ACHN (cell line): ENCODE measurements around the gene CAMKMT.

Source experiments
- DNase-seq: peaks from one replicate; pipeline ENCODE4 v3.0.0-alpha.2; 2015
- in situ Hi-C: cut with HindIII; loops from 2 replicates; pipeline ENCODE4 v1.10.0; 2017; ENCODE audit warnings: low sequenced_read_pairs, low pct_ligation_motif_present, low pct_unique_long_range_greater_than_20kb

The CAMKMT gene

GRCh38 chr2:44787663-44788062, 425.9 kb downstream of the CAMKMT start:
- DNase-seq, result no peak
- in situ Hi-C loops, result no loop called here

GRCh38 chr2:44789446-44789845, 427.7 kb downstream of the CAMKMT start:
- in situ Hi-C loops, result no loop called here
- no peak for DNase-seq

GRCh38 chr2:44789971-44790721, 428.4 kb downstream of the CAMKMT start:
- in situ Hi-C loops, result no loop called here

GRCh38 chr2:44793322-44793870, 431.6 kb downstream of the CAMKMT start:
- in situ Hi-C loops, result no loop called here
- DNase-seq, result peak; percentile 14

More at GRCh38 chr2:44789971-44790721, 428.4 kb downstream of the CAMKMT start:
- no peak for DNase-seq

- in situ Hi-C loops, result no loop called here
- no peak for DNase-seq
Observed at GRCh38 chr2:44796771-44797170, 435.0 kb downstream of the CAMKMT start.

- DNase-seq, result no peak
- in situ Hi-C loops, result no loop called here
Observed at GRCh38 chr2:44798139-44798659, 436.5 kb downstream of the CAMKMT start.

GRCh38 chr2:44799105-44799504, 437.4 kb downstream of the CAMKMT start:
- in situ Hi-C loops, result no loop called here
- DNase-seq, result no peak

GRCh38 chr2:44799754-44800153, 438.0 kb downstream of the CAMKMT start:
- no peak for DNase-seq
- in situ Hi-C loops, result no loop called here

- in situ Hi-C loops, result no loop called here
- DNase-seq, result no peak
Observed at GRCh38 chr2:44801289-44801840, 439.6 kb downstream of the CAMKMT start.

- no peak for DNase-seq
- in situ Hi-C loops, result no loop called here
Observed at GRCh38 chr2:44801841-44802776, 440.4 kb downstream of the CAMKMT start.

GRCh38 chr2:44802777-44803424, 441.2 kb downstream of the CAMKMT start:
- DNase-seq, result no peak
- in situ Hi-C loops, result no loop called here

GRCh38 chr2:44804406-44805265, 442.9 kb downstream of the CAMKMT start:
- DNase-seq, result no peak
- in situ Hi-C loops, result no loop called here

- DNase-seq, result no peak
Observed at GRCh38 chr2:44805401-44806235, 443.9 kb downstream of the CAMKMT start.

GRCh38 chr2:44807201-44808025, 445.7 kb downstream of the CAMKMT start:
- DNase-seq, result no peak
- in situ Hi-C loops, result no loop called here

More at GRCh38 chr2:44805401-44806235, 443.9 kb downstream of the CAMKMT start:
- in situ Hi-C loops, result no loop called here

- in situ Hi-C loops, result no loop called here
Observed at GRCh38 chr2:44810892-44811530, 449.3 kb downstream of the CAMKMT start.

More at GRCh38 chr2:44810892-44811530, 449.3 kb downstream of the CAMKMT start:
- no peak for DNase-seq
